ENCODE data around the gene FERMT2. TPM values are rescaled to one million over a fixed set of nuclear protein-coding genes. Genes with fewer than 3 reads are reported as not detected.

The FERMT2 gene
- polyA plus RNA-seq, 2 of the 4 experiments (the other 2 are of a cell fraction): 42.9 to 102 TPM

GRCh38 chr14:52900731-52901130 is 50.1 kb downstream of the FERMT2 start:
- ATAC-seq (no peak), FAIRE-seq (no peak), DNase-seq (ENCODE audit: low read depth in 1 of 2, low spot score in 1 of 2) (no peak)
- Histone ChIP-seq H3K4me1 (peaks cover 71% of the 10 kb centered on the region), H3K9me3 (no peaks in the 10 kb centered on the region), H3K4me2 (0 out of 3 replicates have a peak overlapping the region, but pooled peaks have one; percentile 6), H3K27ac (no peak overlapping the region), H3K4me3 (no peak overlapping the region)
- ChIA-PET POLR2A (no interaction called here), CTCF (interaction anchor here (0.6 kb wide), 1 partner anchor 29 kb away, joined by 3 read pairs; no protein-coding TSS in a partner anchor)
- WGBS (ENCODE audit: missing lambda C conversion rate): 80% methylated on average over 8 of the region's 8 CpGs
- TF ChIP-seq HDAC2 (IDR thresholded peaks at IDR 0.05) (no peak), ESRRA (IDR thresholded peaks at IDR 0.05; ENCODE audit: borderline replicate concordance, low read length) (no peak), MAZ (IDR thresholded peaks at IDR 0.05; ENCODE audit: borderline replicate concordance, low read depth, low read length) (no peak), RFX5 (IDR thresholded peaks at IDR 0.05) (no peak), EP300 (IDR thresholded peaks at IDR 0.05) (no peak), HOXB5 (CRISPR knock-in tag; IDR thresholded peaks at IDR 0.05) (no peak), HMGXB4 (CRISPR knock-in tag; IDR thresholded peaks at IDR 0.05; ENCODE audit: borderline replicate concordance) (no peak), RNF2 (IDR thresholded peaks at IDR 0.05; ENCODE audit: borderline replicate concordance, low read depth) (no peak), ATOH8 (CRISPR knock-in tag; IDR thresholded peaks at IDR 0.05; ENCODE audit: low read depth) (no peak), FOXS1 (CRISPR knock-in tag; IDR thresholded peaks at IDR 0.05) (no peak), EHF (CRISPR knock-in tag; IDR thresholded peaks at IDR 0.05) (no peak), ZNF302 (CRISPR knock-in tag; IDR thresholded peaks at IDR 0.05) (no peak), MAX (IDR thresholded peaks at IDR 0.05) (no peak), POLR2AphosphoS2 (conservative IDR thresholded peaks at IDR 0.05; ENCODE audit: low read length) (no peak), RCOR1 (IDR thresholded peaks at IDR 0.05; ENCODE audit: low read depth, low read length) (no peak), ZFP36 (IDR thresholded peaks at IDR 0.05; ENCODE audit: borderline replicate concordance, partially characterized antibody) (no peak), REST (IDR thresholded peaks at IDR 0.05) (no peak), CTCF (IDR thresholded peaks at IDR 0.05) (no peak), RARB (CRISPR knock-in tag; IDR thresholded peaks at IDR 0.05) (no peak), FOSB (CRISPR knock-in tag; IDR thresholded peaks at IDR 0.05) (no peak)
